D721Med (cell line): ENCODE data around the gene APOC3.

Experiments used
- DNase-seq: peaks from one replicate; pipeline ENCODE4 v3.0.0; 2011; ENCODE audit warnings: low spot score; ENCODE audit not compliant: insufficient read length
- FAIRE-seq: peaks from 2 replicates; lab custom pipeline; 2011; peaks lifted over from hg19 to GRCh38; lab: Jason Lieb, UNC
- CTCF ChIP-seq: IDR thresholded peaks from 2 replicates; pipeline ENCODE4 v1.5.1; 2012; ENCODE audit warnings: mild to moderate bottlenecking, control low read depth; ENCODE audit not compliant: insufficient read depth; ENCODE audit errors: missing control alignments

The APOC3 gene

DNA sequence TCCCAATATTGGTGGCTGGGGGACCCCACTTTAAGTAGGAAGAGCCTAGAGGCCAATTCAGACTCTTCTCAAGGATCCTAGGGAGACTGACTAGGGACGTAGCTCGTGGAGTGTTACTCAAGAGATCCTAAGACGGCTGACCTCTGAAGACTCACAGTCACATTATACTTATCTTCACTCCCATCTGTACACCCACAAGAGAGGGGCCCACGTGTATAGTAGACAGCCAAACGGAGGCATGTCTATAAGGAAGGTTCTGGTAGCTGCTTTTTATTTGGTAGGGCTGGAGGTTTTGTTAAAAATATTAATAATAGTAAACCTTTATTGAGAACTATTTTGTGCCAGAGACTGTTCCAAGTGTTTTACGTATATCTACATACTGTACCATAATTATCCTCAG lies 30.6 kb downstream of the APOC3 start:
- FAIRE-seq, result no peak

DNA sequence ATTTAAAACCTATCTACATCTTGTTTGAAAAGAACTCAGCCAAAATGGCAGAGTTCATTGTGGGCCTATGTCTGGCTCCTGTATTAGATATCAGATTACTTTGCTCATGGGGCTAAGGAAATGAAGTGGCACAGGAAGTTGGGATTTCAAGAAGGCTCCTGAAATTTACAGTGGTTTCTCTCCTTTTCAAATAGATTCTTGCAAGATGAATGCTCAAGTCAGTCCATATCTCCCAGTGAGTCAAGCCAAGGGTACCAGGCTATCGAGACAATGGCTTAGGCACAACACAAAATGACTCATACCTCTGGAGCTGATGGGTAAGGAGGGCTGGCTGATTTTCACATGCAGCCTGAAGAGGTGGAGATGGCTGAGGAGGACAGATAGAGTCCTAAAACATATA lies 31.8 kb downstream of the APOC3 start:
- TF ChIP-seq CTCF, result no peak
- FAIRE-seq (no peak), DNase-seq (no peak)

More for the DNA sequence above, 30.6 kb downstream of the APOC3 start:
- no peak for DNase-seq
- TF ChIP-seq CTCF, result no peak

DNA sequence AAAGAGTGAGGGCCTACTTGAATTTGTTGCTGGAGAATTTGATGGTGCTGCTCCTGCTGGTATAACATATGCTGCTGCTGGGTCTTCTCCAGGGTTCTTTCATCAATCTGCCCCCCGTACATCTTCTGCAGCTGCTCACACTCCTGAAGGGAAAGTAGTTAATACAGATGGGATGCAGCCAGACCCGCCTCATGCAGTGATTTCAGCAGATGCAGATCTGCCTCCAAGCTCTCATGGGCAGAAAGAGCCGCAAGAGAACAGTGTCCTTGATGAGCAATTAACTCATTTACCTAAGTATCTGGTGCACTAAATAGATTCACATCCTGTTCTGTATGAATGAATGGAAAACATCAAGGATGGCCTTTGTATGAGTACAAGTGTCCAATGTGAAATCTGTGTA lies 32.5 kb downstream of the APOC3 start:
- DNase-seq (no peak), FAIRE-seq (no peak)
- TF ChIP-seq CTCF, result no peak

- no peak for DNase-seq
- FAIRE-seq, result no peak
- TF ChIP-seq CTCF, result no peak
These were observed 33.2 kb downstream of the APOC3 start for GRCh38 chr11:116862951-116863350.

- no peak for TF ChIP-seq CTCF
- DNase-seq (no peak), FAIRE-seq (no peak)
These were observed 34.8 kb downstream of the APOC3 start for GRCh38 chr11:116864531-116864930.

DNA sequence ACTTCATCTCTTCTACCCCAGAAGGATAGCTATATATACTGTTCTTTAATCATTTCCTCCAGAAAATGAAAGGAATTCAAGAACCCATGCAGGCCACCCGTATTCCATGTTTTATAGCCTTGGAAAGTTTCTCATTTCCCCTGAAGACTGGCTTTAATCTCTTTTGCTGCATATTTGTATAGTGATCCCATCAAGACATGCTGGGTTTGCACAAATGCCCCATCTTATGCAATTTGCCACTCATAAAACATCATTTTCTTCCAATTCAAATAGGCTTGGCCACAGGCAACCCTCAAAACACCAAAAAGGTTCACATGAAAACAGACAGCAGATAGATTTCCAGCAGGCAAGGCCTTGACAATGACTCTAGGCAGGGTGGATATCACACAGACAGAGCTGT lies 36.0 kb downstream of the APOC3 start:
- TF ChIP-seq CTCF, result no peak
- FAIRE-seq (no peak), DNase-seq (no peak)

DNA sequence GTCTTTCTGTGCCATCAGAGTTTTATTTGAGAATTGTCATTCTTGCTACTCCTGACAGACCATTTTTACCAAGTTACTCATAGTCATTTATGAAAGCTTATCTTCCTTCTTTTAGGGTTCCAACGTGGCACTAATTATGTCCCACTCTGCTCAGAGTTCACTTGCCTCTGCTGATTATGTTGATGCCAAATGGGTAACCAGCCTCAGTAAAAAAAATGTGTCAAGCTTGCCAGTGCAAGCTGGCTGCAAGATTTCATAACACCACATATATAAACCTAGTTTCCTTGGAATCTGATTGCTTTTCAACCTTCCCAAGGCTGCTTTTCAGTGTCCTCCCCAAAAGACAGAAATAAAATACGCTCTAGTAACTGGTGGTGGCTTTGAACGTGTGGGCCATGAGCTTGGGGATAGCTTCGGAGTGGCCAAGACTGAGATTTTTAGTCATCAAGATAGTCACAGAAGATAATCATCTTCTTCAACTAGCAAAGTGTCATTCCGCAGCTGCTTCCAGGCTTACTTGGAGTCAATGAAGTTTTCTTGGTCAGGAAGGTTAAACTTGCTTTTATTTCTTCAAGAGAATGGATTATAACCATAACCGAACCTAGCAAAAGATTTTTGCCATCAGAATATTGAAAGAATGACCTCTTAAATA lies 37.2 kb downstream of the APOC3 start:
- DNase-seq (no peak), FAIRE-seq (no peak)
- TF ChIP-seq CTCF, result no peak
